ENCODE results near the gene MYLK4.

Gene MYLK4

DNA sequence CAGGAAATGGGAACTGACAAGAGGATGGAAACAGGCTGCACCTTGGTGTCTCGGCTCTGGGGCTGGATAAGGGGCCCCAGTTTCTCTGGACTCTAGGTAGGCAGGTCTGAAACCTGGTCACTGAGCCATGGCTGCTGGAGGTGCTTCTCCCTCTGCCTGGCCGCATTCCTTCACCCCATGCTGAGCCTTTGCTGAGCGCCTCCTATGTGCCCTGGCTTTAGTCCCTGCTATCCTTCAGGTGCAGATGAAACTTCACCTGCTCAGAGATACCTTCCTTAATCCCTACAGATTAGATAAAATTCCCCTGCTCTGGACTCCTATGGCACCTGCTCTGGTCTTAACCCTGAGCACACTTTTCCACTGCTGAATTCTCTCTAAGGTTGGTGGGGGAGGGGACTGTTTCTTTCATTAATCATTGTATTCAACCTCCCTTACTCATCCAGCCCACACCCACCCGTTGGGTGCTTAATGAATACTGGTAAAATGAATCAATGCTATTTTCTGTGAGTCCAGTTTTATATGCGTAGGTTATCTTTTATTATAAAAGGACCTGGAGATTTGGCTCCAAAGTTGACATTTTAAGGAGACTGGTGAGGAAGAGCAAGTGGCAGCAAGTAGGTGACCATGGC is 19.3 kb downstream of the MYLK4 start:
- no peak for DNase-seq

DNA sequence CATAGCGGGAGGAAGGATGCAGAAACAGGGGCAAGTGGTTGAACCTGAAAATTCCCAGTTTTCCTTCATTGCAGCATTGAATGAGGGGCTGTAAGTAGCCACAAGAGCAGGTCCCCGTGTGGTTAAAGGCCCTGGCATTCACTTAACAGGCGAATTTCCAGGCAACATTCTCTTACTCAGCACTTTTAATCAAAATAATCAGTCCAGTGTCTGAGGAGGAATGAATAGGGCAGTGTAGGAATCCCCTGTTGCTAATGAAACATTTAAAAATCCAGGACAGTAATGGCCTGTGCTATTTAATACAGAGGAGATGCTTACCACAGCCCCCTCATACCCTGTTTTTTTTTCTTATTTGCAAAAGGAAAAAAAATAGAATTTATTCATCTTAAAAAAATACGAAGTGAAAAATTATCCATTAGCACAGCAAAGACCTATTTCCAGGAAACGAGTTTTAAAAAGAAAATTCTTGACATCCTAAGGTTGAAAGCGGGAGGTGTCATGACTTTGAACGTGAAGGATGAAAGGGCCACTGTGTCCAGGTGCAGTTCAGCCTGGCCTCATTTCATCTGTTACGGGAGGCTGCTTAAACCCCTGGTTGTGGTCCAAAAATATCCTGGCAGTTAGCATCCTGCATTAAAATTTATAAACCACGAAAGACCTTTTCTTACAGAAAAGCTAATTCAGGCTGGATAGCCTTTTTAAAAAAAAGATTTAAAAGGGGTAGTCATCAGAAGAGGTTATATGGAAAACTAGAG is 20.2 kb downstream of the MYLK4 start:
- no peak for DNase-seq

DNA sequence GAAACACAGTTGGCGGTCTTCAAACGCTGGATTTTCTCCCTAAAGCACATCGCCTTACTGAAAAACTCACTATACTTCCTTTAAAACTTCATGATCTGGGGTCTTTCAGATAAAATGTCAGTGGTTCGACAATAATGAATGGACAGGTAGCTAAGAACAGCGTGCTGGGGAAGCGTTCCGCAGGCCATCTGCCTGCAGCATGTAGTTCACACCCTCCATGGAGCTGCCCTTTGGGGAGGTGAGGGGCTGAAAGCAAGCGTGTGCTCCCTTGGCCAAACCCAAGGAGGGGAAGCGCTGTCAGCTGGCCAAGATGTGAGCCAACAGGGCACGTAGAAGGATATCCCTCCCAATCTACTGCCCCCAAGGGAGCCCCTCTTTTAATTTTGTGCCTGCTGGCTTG is 20.8 kb downstream of the MYLK4 start:
- no peak for DNase-seq

DNA sequence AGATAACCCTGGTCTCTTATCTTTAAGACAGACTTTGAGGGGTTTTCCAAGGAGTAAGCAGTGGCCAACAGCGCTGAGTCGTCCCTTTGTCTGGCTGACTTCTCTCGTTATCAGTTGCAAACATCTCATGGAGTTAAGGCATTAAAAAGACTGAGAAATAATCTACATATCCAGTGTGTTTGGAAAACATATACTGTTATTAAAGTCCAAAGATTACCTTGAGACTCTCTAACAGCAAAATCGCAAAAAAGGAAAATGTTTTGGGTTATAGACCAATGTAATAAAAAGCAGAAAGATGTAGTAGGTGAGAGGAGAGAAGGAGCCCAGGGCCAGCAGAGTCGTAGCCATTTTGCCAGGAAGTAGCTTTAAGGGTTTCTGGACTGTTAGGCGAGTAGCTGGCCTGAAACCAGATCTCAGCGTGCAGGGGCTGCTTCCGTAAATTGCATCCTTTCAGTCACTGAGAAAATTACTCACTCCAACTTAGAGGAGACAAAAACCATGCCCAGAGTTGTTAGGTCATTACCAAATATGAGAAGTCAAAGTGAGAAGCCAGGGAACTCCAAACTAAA is 24.6 kb downstream of the MYLK4 start:
- DNase-seq: no peak

DNA sequence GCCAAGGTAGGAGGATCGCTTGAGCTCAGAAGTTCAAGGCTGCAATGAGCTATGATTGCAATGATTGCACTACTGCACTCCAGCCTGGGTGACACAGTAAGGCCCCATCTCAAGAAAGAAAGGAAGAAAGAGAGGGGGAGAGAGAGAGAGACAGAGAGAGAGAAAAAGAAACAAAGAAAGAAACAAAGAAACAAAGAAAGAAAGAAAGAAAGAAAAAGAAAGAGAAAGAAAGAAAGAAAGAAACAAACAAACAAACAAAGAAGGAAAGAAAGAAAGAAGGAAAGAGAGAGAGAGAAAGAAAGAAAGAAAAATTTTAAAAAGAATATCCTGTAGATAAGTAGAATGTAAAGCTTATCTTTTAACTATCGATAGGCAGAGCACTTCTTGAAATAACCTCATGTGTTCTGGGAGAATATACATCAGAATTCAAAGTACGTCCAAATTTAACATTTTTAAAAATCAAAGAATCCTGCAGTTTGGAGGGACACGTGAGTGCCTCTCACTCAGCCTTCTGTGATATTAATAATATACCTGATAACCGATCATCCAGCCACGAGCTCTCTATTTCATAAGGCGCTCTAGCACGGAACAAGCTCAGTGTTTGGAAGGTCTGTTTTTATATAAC is 25.2 kb downstream of the MYLK4 start:
- DNase-seq: no peak

DNA sequence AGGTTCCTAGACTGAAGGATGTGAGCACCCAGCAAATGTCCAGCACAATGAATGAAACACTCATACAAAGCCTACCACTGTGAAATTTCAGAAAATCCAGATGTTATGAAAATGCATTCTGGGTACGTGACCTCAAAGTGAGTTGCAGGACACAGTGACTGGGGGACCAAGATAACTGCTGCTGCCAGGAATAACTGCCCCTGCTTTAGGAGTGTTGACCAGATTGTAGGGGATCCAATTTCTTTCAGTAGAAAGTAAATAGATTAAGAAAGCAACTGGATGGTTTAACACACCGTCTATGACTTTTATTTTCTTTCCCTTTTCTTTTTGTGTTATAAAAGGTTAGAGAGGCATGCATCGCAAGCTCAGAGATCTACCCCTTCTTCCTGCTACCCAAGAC is 29.5 kb downstream of the MYLK4 start:
- no peak for DNase-seq

DNA sequence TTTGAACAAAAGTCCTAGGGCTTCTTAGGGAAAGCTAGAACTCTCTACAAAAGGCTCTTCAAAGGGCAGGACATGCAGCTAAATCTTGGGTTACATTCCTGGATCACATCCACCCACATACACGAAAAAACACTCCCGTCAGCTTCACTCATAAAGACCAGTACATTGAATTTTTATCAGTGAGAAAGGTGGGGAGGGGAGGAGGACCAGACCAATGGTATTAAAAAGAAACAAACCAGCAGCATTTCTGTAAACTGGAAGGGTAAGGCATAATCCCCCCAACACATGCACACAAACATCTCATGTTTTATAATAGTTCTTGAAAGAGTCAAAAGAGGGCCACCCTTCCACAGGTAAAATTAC is 31.6 kb downstream of the MYLK4 start:
- DNase-seq: no peak

DNA sequence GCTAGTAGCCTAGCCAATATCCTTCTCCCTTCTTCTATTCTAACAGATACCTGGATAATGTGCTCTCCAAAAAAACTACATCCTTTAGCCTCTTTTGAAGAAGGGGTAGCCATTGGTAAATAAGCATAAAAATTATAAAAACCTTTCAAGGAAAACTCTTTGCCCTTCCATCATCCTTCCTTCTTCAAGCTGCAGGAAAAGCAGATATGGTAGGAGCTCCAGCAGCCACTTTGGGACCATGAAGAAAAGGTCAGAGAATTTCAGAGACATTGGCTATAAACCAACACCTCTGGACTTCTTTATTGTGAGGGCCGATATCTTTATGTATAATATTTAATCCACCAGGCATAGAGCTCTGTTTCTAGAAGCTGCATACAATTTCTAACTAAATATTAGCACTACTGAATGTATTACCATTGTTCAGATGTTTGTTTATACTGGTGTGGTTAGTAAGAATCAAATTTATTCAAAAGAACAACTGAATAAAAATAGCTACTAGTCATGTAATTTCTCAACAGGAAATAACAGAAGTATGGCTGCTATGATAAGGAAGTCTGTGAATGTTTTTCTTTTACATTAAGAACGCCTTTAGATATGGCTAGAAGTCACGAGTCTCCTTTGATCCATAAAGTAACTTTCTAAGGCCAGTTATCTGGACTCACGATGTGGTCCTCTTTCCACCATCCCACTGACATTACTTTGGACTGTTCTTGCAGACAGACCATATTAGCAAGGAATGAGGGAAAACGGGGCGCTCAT is 32.2 kb downstream of the MYLK4 start:
- DNase-seq: no peak

DNA sequence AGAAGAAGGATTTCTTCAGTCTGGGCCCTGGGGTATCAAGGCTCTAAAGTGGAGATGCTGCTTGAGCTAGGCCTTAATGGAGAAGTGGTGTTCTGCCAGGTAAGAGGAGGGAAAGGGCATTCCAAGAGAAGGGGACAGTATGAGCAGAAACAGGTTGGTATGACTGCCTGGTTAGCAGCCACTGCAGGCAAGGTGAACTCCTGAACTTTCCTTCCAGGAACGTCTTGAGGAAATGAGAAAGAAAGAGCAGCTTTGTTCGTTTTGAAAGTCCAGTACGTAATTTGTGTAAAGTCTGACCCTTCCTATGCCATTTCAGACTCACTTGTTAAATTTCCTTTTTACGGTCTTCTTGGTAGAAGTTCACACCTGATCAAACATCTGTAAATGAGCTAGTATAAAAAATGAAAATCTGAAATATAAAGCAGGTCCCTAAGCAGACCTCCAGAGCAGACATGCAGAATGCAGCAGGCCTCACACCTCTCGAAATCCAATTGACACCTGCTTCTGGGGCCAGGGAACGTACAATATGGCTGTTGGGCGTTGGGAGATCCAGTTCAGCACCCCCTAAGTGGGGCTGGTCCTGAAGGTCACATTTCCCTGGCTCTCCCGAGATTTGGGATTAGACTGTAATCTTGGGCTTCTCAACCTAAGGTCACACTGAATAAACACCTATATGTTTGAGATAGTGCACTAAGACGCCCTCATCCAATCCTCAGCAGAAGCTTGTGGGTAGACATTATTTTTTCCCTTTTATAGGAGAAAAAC is 33.6 kb downstream of the MYLK4 start:
- no peak for DNase-seq

DNA sequence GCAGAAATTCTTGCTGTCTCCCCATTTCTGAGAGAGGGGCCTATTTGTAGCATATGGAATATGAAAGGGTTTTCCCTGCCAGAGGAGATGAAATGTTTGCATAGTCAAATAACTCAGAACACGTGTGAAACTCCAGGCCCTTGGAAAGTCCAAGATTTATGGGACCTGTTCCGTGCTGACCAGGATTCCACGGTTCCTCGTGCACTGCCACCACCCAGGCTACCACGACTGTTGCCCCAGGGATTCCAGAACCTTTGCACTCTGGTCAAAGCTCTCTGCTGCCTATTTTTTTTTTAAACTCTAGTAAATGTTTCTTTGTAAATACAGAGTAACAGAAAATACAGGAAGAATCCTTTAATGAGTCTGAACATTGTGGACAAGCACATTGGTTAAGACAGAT is 35.0 kb downstream of the MYLK4 start:
- DNase-seq: no peak

DNA sequence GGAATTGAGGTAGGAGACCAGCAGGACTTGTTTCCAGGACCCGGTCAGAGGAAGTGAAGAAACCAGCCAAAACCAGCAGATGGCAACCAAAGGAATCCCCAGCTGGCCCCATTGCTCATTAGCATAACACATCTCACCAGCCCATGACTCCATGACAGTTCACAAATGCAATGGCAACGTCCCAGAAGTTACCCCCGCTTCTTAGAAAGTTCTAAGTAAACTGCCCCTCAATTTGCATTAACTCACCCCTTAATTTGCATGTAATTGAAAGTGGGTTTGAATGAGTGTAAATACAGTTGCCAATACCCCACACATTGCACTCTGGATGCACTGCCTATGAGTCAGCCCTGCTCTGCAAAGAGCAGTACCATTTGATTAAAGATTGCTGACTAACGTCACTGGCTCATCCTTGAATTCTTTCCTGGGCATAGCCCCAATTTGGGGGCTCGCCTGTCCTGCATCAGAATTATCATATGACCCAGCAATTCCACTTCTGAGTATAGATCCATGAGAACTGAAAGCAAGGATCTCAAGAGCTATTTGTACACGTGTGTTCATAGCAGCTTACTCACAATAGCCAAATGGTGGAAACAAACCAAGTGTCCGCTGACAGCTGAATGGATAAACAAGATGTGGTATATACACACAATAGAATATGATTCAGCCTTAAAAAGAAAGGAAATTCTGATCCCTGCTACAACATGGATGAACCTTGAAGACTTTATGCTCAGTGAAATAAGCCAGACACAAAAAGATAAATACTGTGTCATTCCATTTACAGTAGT is 36.4 kb downstream of the MYLK4 start:
- no peak for DNase-seq

DNA sequence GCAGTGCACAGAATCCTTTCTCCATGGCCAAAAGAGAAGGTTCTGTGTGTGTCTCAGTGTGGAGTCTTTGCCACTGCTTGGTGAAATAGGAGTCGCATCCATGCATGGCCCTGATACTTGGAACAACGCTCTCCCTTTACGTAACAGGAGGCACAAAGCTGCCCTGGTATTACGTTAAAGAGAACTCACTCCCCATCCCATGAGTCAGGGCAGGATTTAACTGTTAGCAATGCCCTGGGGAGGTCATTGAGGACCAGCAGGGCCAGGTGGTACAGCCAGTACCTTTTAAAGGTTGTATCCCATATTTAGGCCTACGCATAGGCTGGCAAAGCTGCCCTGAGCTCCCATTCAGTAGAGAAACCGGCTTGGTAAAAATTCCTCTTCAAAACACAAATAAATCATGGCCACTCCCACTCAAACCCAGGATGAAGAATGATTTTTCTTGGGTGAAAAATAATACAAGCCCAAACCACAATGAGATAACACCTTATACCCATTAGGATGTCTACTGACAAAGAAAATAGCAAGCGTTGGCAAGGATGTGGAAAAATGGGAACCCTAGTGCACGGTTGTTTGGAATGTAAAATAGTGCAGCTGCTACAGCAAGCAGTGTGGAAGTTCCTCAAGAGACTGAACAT is 37.1 kb downstream of the MYLK4 start:
- DNase-seq: no peak

DNA sequence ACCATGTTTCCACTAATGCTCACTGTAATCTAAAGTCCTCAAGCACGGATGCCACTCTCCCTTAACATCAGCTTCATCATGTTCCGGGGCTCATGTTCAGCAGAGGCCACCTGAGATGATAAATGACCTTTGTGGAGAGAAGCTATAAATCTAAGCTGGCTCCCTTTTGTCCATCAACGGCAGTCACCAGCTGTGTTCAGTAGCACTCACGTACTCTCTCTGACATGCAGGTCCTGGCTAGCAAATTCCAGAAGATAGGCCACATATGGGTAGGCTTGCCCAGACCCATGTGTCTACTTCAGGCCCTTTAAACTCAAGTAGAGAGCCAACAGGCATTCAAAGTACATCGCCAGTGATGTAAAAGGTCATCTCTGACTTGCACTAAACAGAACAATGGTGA is 38.6 kb downstream of the MYLK4 start:
- DNase-seq: no peak

DNA sequence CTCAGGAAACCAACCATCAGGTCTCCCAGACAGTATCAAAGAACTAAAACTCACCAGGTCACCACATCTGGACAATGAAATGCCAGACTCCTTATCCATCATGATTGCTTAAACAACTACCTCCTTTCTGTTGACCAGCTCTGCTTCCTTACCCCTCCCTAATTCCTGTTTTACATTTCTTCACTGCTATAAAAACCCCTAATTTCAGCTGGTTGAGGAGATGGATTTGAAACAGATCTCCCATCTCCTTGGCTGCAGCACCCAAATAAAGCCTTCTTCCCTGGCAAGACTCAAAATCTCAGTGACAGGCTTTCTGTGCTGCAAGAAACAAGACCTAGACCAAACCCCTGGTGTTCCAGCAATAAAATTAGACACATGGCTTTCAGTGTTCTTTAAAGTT is 40.3 kb downstream of the MYLK4 start:
- no peak for DNase-seq

DNA sequence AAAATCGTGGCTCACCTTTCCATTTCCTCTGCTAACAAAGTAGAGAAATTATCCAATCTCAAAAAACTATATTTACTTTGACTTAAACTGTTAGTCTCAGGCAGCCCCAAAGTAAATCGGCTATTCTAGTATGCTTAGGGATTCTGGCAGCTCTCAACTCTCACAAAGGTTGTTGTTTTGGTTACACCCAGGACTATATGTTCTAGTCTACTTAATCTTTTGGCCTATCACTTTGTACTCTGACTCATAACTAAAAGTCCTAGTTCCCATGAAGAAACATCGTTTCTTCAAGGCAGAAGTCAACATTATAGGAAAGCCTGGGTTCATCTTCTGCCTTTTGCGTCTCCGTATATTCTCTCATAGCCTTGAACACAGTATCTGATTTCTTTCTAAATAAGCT is 42.3 kb downstream of the MYLK4 start:
- no peak for DNase-seq

DNA sequence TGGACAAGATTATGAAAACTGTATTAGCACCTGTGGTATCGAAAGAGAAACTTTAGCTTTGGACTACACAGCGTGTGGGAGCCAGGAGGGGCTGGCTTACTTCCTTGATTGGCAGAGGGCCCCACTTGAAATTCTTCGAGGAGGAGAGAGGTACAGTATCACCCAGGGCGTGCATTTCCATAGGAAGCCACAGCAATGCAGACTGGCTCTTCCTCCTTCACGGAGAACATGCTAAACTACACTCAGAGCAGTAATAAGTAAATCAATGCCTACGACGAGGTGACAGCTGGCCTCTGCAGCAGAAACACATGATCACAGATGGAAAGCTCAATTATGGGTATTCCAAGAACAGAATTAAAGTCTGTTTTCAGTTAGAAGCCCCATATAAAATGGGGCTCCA is 44.2 kb downstream of the MYLK4 start:
- DNase-seq: no peak

DNA sequence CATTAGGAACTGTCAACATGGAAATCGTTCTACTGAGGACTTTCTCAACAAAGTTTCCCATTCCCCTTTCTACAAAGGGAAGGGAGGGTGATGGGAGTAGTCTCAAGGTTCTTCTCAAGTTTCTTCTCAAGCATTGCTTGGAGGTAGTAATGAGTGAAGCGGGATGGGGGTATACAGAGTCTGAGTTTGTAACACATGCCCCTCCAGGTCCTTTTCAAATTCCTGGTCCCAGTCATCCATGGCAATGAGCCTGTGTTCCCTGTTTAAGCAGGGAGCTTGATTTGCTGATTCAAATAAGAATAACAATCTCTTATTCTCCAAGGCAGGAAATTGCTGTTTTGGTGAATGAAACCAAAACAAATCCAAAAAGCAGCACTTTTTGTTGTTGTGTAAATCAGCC is 45.5 kb downstream of the MYLK4 start:
- DNase-seq: no peak

DNA sequence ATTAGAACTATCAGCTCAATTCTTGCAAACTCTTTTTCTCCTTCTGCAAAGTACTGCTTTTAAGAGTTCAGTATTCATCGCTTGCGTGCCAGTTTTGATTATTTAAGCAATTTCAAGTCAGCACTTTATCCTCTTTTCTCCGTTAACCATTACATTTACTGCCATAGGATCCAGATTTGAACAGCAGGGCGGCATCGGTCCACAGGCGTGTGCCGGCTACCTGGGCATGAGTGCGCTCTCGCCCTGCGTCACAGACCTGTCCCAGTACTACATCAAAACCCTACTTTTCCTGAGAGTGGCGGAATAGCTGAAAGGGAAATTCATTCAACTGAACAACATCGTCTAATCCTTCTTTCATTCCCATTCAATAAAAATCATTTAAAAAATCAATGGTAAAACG is 53.4 kb downstream of the MYLK4 start:
- no peak for DNase-seq

DNA sequence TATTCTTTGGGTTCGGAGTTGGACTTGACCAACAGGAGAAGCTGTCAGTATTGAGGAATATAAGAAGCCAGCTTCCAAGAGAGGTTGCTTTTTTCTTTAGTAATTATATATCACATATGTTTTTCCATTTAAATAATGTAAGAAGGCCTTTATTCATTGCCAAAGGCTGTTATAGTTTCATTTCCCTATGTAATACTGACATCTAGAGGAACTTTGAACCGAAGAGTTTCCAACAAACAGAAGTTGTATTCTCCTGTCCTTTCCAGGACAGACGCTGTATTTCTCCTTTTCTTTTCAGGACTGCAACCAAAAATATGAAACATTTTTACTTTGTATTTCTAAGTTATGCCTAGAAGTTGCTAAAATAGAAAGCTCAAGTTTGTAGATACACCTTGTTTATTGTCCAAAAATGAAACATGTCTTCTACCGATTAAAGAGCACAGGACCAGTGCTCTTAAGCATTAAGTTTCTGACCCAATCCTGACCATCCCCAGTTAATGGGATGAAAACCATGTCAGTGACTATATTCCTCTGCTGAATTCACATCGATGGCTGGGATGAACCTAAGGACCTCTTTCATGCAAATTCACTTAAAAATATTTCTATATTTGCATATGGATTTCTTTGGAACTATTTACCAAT is 55.1 kb downstream of the MYLK4 start:
- DNase-seq: no peak

DNA sequence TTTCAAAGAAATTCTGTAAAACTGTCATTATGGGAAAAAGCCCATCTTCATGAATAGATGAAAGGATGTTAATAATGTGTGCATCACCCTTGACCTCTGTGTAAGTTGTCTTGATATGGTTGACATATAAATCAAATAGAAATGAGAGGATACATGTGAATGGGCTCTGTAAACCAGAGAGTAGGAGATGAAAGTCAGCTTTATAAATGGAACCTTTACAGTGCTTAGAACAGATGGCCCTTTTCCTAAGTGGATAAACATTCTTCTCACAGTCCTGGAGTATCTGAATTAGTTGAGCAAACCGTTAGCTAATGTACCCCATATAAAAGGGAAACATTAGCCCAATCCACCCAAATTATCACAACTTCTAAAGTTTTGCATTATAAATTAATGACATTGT is 57.5 kb downstream of the MYLK4 start:
- DNase-seq: no peak

All from DMS153 (cell line).